Heart right ventricle (tissue), 16 donors: ENCODE results near the gene SNCB. TPM values are rescaled to one million over a fixed set of nuclear protein-coding genes. Genes with fewer than 3 reads are reported as not detected.

ENCODE experiments used
- ATAC-seq, 8 donors: fragments of 200-7000 bp; cut with Tn5 transposase; one replicate each; pipeline ENCODE4 v1.9.1; 2020; ENCODE audit warnings: mild to moderate bottlenecking in 8 of 8, moderate library complexity in 8 of 8, moderate number of reproducible peaks in 1 of 8
- DNase-seq, 2 donors: peaks; one replicate each; pipeline ENCODE4 v3.0.0-alpha.2; 2020
- H3K27ac ChIP-seq, 10 donors: fragments of 200-600 bp; sonication (generic) in 2 of 10; one replicate each; pipeline versions ENCODE4 v1.5.0 to v1.8.0; 2020 to 2022; ENCODE audit warnings: mild to moderate bottlenecking in 3 of 10
- H3K27me3 ChIP-seq, 7 donors: fragments of 200-600 bp; one replicate each; pipeline ENCODE4 v1.8.0; 2021 to 2022; ENCODE audit warnings: mild to moderate bottlenecking in 2 of 7
- H3K36me3 ChIP-seq, 9 donors: fragments of 200-600 bp; sonication (generic) in 1 of 9; one replicate each; pipeline versions ENCODE4 v1.5.0 to v1.8.0; 2020 to 2022; ENCODE audit warnings: mild to moderate bottlenecking in 2 of 9
- H3K4me1 ChIP-seq, 9 donors: fragments of 200-600 bp; sonication (generic) in 1 of 9; one replicate each; pipeline versions ENCODE4 v1.5.0 to v1.8.0; 2020 to 2022; ENCODE audit warnings: mild to moderate bottlenecking in 4 of 9
- H3K4me3 ChIP-seq, 10 donors: fragments of 200-600 bp; sonication (generic) in 2 of 10; one replicate each; pipeline versions ENCODE4 v1.5.0 to v1.8.0; 2020 to 2022; ENCODE audit warnings: mild to moderate bottlenecking in 7 of 10, moderate library complexity in 2 of 10
- H3K9me3 ChIP-seq, 11 donors: fragments of 200-600 bp in 10 of 11; sonication (generic) in 2 of 11; one replicate each; pipeline versions ENCODE4 v1.5.0 to v1.8.0; 2013 to 2022; ENCODE audit warnings: mild to moderate bottlenecking in 2 of 11, control low read depth in 1 of 11, moderate library complexity in 1 of 11
- CTCF ChIP-seq, 9 donors: fragments of 200-600 bp; sonication (generic) in 2 of 9; IDR thresholded peaks; one replicate each; pipeline versions ENCODE4 v1.5.0 to v1.8.0; 2021 to 2022; ENCODE audit warnings: antibody characterized with exemption in 9 of 9, mild to moderate bottlenecking in 5 of 9, moderate library complexity in 1 of 9
- WGBS, 2 donors: extraction: QIAGEN DNeasy Blood & Tissue Kit; methylation state at CpG; one replicate each; pipeline ENCODE4 v1.1.7; 2013; ENCODE audit warnings: inconsistent platforms in 1 of 2; 5-methylcytosine and 5-hydroxymethylcytosine counted together
- intact Hi-C, 10 donors: fragments of 100-400 bp; cut with DNase I; formaldehyde crosslinking; loops; one replicate each; pipeline versions ENCODE4 v1.11.1 to v1.14.2; 2022
- polyA plus RNA-seq, 2 donors: library from polyadenylated mRNA; stranded (reverse); fragments of 200-250 nt; gene quantifications; one replicate each; pipeline ENCODE4 v1.2.3, GENCODE V29; 2013
- total RNA-seq, 10 donors: library from RNA; stranded (reverse); fragmentation: NEBNext Ultra II Directional in 3 of 10; extraction: Animal tissue kit (Norgen Biotek cat#: 25700) in 3 of 10; gene quantifications; one replicate each; pipeline versions ENCODE4 v1.2.1 to v1.2.4, GENCODE V29; 2021 to 2023
- donor health status: Arrhythmogenic right ventricular cardiomyopathy.
- donor health status: ischemic (EF 13 %, LVEDD 7.1; RV severe dilation, severe dysfunction).
- donor health status: healthy with polysubstance abuse.
- donor health status: DM: no; HTN: yes; CAD: no.
- donor health status: DM: no; HTN: no; CAD: no.
- donor health status: ischemic (EF 25% LVEDD 6.9; RV normal size, moderate dysfunction).
- donor health status: ischemic (EF 25% LVEDD 5.7; RV mildly dilated, moderate dysfunction).
- donor health status: healthy.
- donor health status: DM: yes; HTN: yes; CAD: no.
- donor health status: Ischemic cardiomyopathy.
- donor health status: ischemic (EF 35%, LVEDD 5.7; RV mildly dilated, moderate dysfunction).
- donor health status: nonischemic (EF 11% LVEDD 7.7; RV severe dilation, severe dysfunction).
- donor health status: DM: yes; HTN: yes; CAD: no.
- donor health status: PGD.
- donor health status: ischemic (EF 29% LVEDD 5.4; RV normal size, mild dysfunction).
- donor health status: nonischemic (EF 23%, LVEDD 6.1; RV moderate dilation, normal function).

The SNCB gene
- total and polyA plus RNA-seq, 12 donors, result 0.35 to 0.39 TPM; not detected in 10

- Histone ChIP-seq H3K27ac (no peak overlapping the region), H3K36me3 (no peaks in the 10 kb centered on the region), H3K27me3 (peaks cover 0 to 7% (median 0%) of the 10 kb centered on the region in 7 donors), H3K4me3 (no peak overlapping the region), H3K9me3 (peaks cover 0 to 24% (median 8%) of the 10 kb centered on the region in 11 donors), H3K4me1 (no peaks in the 10 kb centered on the region)
- DNase-seq (no peak), ATAC-seq (peak in 1 of 8 donors; percentile 20)
- WGBS, 2 donors, result 84 to 90% methylated on average over 12 of the region's 12 CpGs
- no peak for TF ChIP-seq CTCF (IDR thresholded peaks at IDR 0.05)
- intact Hi-C loops, result no loop called here
Measured at GRCh38 chr5:176581361-176581760, 49.0 kb downstream of the SNCB start.

DNA sequence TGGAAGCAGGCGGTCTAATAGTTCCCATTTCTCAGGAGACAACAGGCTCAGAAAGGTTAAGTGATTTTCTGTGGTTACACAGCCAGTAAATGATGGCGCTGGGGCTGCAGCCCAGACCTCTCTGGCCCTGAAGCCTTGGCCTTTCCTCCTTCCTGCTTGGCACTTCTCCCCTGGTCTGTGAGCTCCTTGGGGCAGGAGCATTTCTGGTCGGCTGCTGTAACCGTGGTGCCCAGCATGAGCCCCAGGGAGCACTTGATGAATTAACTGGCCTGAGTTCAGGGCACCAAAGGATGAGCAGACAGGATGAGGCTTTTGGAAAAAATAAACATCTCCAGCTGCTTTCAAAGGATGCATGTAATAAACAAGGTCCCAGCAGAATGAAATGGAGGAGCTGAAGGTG is 51.0 kb downstream of the SNCB start:
- WGBS, 2 donors, result 58 to 60% methylated on average over 4 of the region's 4 CpGs
- no peak for TF ChIP-seq CTCF (IDR thresholded peaks at IDR 0.05)
- no peaks in the 10 kb centered on the region for H3K4me1 ChIP-seq
- no peak for ATAC-seq
- no peaks in the 10 kb centered on the region for H3K36me3 ChIP-seq
- H3K27me3 ChIP-seq, result peaks cover 0 to 7% (median 0%) of the 10 kb centered on the region in 7 donors
- intact Hi-C loops, result loop anchor here in 5 of 10 donors (5.0 to 10.0 kb wide), 4 partner anchors 48 to 65 kb away; partner anchors contain the start of genes TSPAN17 (in 2 of the 5), EIF4E1B (in 1 of the 5) and SNCB (in 1 of the 5)
- peaks cover 0 to 3% (median 0%) of the 10 kb centered on the region in 11 donors for H3K9me3 ChIP-seq
- no peak for DNase-seq
- H3K27ac ChIP-seq, result no peak overlapping the region
- H3K4me3 ChIP-seq, result no peak overlapping the region

- DNase-seq (no peak), ATAC-seq (peak in 1 of 8 donors; percentile 21)
- Histone ChIP-seq H3K4me3 (no peak overlapping the region), H3K9me3 (no peaks in the 10 kb centered on the region), H3K27me3 (peaks cover 0 to 12% (median 0%) of the 10 kb centered on the region in 7 donors), H3K27ac (no peak overlapping the region), H3K4me1 (peaks cover 0 to 3% (median 0%) of the 10 kb centered on the region in 9 donors), H3K36me3 (no peaks in the 10 kb centered on the region)
- 17 to 22% methylated on average over 15 of the region's 15 CpGs for WGBS, 2 donors
- peak in 7 of 9 donors; percentile 25 to 47 (median 39) for TF ChIP-seq CTCF (IDR thresholded peaks at IDR 0.05)
- intact Hi-C loops, result loop anchor here in 5 of 10 donors (5.0 to 10.0 kb wide), 4 partner anchors 49 to 66 kb away; partner anchors contain the start of genes TSPAN17 (in 2 of the 5), EIF4E1B (in 1 of the 5) and SNCB (in 1 of the 5)
Measured at GRCh38 chr5:176578391-176578808, 51.9 kb downstream of the SNCB start.

DNA sequence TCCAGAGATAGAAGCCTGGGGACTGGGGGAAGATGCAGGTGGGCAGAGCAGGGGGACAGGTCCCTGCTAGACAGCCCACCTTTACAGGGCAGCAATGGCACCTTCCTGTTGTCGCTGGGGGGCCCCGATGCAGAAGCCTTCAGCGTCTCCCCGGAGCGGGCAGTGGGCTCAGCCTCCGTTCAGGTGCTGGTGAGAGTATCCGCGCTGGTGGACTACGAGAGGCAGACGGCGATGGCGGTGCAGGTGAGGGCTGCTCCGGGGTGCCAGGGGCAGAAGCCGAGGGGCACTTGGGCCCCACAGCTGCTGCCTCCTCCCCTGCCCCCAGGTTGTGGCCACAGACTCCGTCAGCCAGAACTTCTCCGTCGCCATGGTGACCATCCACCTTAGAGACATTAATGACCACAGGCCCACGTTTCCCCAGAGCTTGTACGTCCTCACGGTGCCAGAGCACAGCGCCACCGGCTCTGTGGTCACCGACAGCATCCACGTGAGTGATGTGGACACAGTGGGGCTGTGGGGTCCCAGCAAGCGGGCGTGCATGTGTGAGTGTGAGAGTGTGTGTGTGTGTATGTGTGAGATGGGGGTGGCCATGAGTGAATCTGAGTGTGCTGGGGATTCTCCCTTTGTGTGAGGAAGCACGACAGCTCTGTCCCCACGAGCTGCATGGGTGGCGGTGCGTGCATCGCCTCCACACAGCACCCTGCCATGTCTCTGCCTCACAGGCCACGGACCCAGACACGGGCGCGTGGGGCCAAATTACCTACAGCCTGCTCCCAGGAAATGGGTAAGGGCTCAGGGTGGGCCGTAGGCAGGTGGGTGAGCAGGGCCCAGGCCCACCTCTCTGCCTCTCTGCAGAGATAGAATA is 52.8 kb downstream of the SNCB start:
- intact Hi-C loops, result loop anchor here in 5 of 10 donors (5.0 to 10.0 kb wide), 4 partner anchors 50 to 67 kb away; partner anchors contain the start of genes TSPAN17 (in 2 of the 5), EIF4E1B (in 1 of the 5) and SNCB (in 1 of the 5)
- 85 to 87% methylated on average over 36 of the region's 36 CpGs for WGBS, 2 donors
- TF ChIP-seq CTCF (IDR thresholded peaks at IDR 0.05), result no peak

More for the DNA sequence above, 52.8 kb downstream of the SNCB start:
- Histone ChIP-seq H3K27ac (no peak overlapping the region), H3K4me1 (peaks cover 0 to 3% (median 0%) of the 10 kb centered on the region in 9 donors), H3K4me3 (no peak overlapping the region), H3K9me3 (no peaks in the 10 kb centered on the region), H3K36me3 (no peaks in the 10 kb centered on the region), H3K27me3 (peaks cover 0 to 12% (median 0%) of the 10 kb centered on the region in 7 donors)
- ATAC-seq (no peak), DNase-seq (no peak)
